ENCODE data around the gene RPL27A. TPM values are rescaled to one million over a fixed set of nuclear protein-coding genes. Genes with fewer than 3 reads are reported as not detected.
A peak's percentile ranks its signal among the peaks of the same experiment; 100 is the strongest.

RPL27A gene
- polyA plus RNA-seq, 1 donor, result 3,137 TPM

DNA sequence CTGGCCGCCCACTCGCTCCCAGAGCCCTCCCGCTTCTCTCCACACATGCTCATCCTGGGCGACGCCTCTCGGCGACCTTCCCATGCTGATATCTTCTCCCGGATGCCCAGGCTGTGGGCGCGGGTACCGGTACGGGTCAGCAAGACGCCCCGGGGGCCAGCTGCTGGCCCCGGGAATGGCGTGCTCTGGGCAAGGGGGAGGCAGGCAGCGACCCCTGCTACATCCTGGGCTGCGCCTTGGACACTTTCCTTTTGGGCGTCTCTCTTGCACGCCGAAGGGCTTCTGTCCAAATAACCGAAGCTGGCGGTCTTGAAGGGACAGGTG, 48.1 kb downstream of the RPL27A start:
- peaks cover 22% of the 10 kb centered on the region for H3K36me3 ChIP-seq (ENCODE audit: control insufficient read depth, insufficient read depth, low read length)
- DNase-seq, result no peak
- H3K27me3 ChIP-seq (ENCODE audit: control insufficient read depth, insufficient read depth, low read length), result no peaks in the 10 kb centered on the region
- no peaks in the 10 kb centered on the region for H3K9me3 ChIP-seq (ENCODE audit: control insufficient read depth, low read depth, low read length)
- peaks cover 35% of the 10 kb centered on the region for H3K4me1 ChIP-seq (ENCODE audit: control insufficient read depth, insufficient read depth, low read length)
- no peak overlapping the region for H3K27ac ChIP-seq (ENCODE audit: low read length)
- no CpG with 5 or more reads among the region's 23 CpGs for WGBS (ENCODE audit: insufficient coverage, low lambda C conversion rate)
- no peak overlapping the region for H3K4me3 ChIP-seq (ENCODE audit: low read length)

DNA sequence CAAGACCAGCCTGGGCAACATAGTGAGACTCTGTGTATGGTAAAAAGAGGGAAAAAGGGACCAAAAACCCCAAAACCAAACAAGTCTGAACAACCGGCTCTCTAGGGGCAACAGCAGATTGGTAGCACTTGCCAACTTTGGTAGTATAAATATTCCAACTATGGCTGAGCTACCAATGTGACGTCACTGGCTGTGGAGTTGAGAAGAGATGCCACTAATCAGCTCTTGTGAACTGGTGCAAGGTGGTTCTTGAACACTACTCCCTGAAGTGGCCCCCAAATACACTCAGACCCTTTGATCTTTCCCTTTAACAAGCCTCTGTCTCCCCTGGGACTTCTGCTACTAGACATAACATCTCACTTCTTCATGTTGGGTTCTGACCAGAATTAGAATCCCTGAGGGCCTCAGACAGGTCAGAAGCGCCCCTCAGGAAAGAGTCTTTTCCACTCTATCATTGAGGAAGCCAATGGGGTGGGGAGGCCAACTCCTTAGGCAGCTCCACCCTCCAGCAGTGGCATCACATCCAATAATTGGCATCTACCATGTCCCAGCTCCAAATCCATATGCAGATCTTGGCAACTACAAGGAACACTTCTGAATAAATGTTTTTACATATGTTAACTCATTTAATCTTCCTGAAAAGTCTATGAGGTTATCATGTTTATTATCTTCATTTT, 49.2 kb downstream of the RPL27A start:
- Histone ChIP-seq H3K4me1 (ENCODE audit: control insufficient read depth, insufficient read depth, low read length) (peaks cover 35% of the 10 kb centered on the region), H3K36me3 (ENCODE audit: control insufficient read depth, insufficient read depth, low read length) (peaks cover 19% of the 10 kb centered on the region), H3K9me3 (ENCODE audit: control insufficient read depth, low read depth, low read length) (no peaks in the 10 kb centered on the region), H3K27ac (ENCODE audit: low read length) (no peak overlapping the region), H3K4me3 (ENCODE audit: low read length) (no peak overlapping the region), H3K27me3 (ENCODE audit: control insufficient read depth, insufficient read depth, low read length) (no peaks in the 10 kb centered on the region)
- no CpG with 5 or more reads among the region's 3 CpGs for WGBS (ENCODE audit: insufficient coverage, low lambda C conversion rate)
- DNase-seq, result no peak

DNA sequence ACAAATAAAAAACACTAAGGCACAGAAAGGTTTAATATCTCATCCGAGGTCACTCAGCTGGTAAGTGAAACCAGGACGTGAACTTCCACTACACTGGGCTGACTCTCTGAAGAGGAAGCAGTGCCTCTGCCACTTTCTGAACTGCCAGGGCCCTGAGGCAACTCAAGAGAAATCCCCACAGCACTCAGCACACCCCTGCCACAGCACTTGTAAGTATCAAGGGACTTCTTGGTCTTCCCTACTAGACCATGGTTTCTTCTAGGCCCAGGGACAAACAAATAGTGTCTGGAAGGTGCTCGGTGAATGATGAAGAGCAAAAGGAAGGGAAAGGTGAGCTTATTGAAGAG, 49.7 kb downstream of the RPL27A start:
- Histone ChIP-seq H3K4me3 (ENCODE audit: low read length) (no peak overlapping the region), H3K36me3 (ENCODE audit: control insufficient read depth, insufficient read depth, low read length) (peaks cover 19% of the 10 kb centered on the region), H3K4me1 (ENCODE audit: control insufficient read depth, insufficient read depth, low read length) (peaks cover 30% of the 10 kb centered on the region), H3K27ac (ENCODE audit: low read length) (no peak overlapping the region), H3K9me3 (ENCODE audit: control insufficient read depth, low read depth, low read length) (no peaks in the 10 kb centered on the region), H3K27me3 (ENCODE audit: control insufficient read depth, insufficient read depth, low read length) (no peaks in the 10 kb centered on the region)
- no peak for DNase-seq
- WGBS (ENCODE audit: insufficient coverage, low lambda C conversion rate), result no CpG with 5 or more reads among the region's 3 CpGs

DNA sequence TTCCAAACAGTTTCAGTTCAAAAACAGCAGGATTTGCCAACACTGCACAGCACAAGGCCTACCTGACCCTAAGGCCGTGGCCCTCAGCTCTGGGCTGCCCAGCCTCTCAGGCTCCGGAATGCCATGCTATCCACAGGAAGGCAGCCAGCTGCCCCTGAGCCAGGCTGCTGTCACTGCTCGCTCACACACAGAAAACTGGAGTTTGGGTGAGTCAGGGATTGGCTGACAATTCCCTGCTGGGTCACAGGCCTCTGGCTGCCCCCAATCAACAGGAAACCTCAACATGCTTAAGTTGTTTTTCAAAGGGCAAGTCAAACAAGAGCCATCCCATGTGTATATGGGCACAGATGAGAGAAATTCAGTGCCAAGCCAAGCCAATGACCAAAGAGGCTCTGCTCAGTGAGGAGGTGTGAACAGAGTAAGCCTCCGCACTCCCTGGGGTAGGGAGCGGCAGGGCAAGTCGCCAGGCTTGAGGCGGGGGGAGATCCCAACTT, 50.2 kb downstream of the RPL27A start:
- Histone ChIP-seq H3K27me3 (ENCODE audit: control insufficient read depth, insufficient read depth, low read length) (no peaks in the 10 kb centered on the region), H3K4me3 (ENCODE audit: low read length) (no peak overlapping the region), H3K36me3 (ENCODE audit: control insufficient read depth, insufficient read depth, low read length) (peaks cover 19% of the 10 kb centered on the region), H3K4me1 (ENCODE audit: control insufficient read depth, insufficient read depth, low read length) (peaks cover 26% of the 10 kb centered on the region), H3K27ac (ENCODE audit: low read length) (peak overlapping the region; percentile 64), H3K9me3 (ENCODE audit: control insufficient read depth, low read depth, low read length) (no peaks in the 10 kb centered on the region)
- DNase-seq, result no peak
- no CpG with 5 or more reads among the region's 7 CpGs for WGBS (ENCODE audit: insufficient coverage, low lambda C conversion rate)

DNA sequence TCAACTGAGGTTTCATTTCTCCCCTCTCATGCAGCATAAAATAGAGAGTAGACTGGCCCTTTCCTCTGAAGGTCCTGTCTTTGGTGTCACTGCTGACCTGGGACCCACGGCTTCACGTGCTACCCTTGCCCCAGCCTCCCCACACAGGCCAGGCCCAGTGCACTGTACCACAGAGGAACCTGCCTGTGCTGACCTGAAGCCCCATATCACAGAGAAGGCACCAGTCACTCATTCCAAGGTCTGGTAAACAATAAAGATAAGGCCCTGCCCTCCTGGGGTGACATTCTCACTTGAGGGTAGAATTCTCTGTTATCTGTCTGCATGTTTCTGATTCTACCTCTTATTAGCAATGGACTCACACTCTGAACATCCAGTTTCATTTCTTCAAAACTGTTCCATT, 51.3 kb downstream of the RPL27A start:
- Histone ChIP-seq H3K36me3 (ENCODE audit: control insufficient read depth, insufficient read depth, low read length) (peaks cover 19% of the 10 kb centered on the region), H3K4me1 (ENCODE audit: control insufficient read depth, insufficient read depth, low read length) (peaks cover 26% of the 10 kb centered on the region), H3K4me3 (ENCODE audit: low read length) (no peak overlapping the region), H3K9me3 (ENCODE audit: control insufficient read depth, low read depth, low read length) (no peaks in the 10 kb centered on the region), H3K27ac (ENCODE audit: low read length) (peak overlapping the region; percentile 64), H3K27me3 (ENCODE audit: control insufficient read depth, insufficient read depth, low read length) (no peaks in the 10 kb centered on the region)
- peak; percentile 69 to 89 for DNase-seq
- WGBS (ENCODE audit: insufficient coverage, low lambda C conversion rate), result no CpG with 5 or more reads among the region's 2 CpGs

DNA sequence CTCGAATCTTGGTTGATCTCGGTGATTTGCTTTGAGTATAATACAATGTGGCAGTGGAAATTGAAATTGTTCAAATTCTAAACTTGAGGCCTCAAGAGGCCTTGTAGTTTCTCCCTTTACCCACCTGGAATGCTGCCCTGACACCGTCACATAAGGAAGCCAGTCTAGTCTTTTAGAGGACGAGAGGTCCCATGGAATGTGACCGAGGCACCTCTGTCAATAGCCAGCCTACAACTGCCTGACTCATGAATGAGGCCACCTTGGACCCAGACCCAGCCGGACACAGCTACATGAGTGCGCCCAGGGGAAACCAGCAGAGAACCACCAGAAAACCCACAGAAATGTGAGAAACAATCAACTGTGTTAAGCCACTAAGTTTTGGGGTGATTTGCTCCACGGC, 52.5 kb downstream of the RPL27A start:
- Histone ChIP-seq H3K9me3 (ENCODE audit: control insufficient read depth, low read depth, low read length) (no peaks in the 10 kb centered on the region), H3K27ac (ENCODE audit: low read length) (no peak overlapping the region), H3K36me3 (ENCODE audit: control insufficient read depth, insufficient read depth, low read length) (peaks cover 12% of the 10 kb centered on the region), H3K4me1 (ENCODE audit: control insufficient read depth, insufficient read depth, low read length) (peaks cover 26% of the 10 kb centered on the region), H3K4me3 (ENCODE audit: low read length) (no peak overlapping the region), H3K27me3 (ENCODE audit: control insufficient read depth, insufficient read depth, low read length) (no peaks in the 10 kb centered on the region)
- DNase-seq, result no peak
- WGBS (ENCODE audit: insufficient coverage, low lambda C conversion rate), result no CpG with 5 or more reads among the region's 8 CpGs

DNA sequence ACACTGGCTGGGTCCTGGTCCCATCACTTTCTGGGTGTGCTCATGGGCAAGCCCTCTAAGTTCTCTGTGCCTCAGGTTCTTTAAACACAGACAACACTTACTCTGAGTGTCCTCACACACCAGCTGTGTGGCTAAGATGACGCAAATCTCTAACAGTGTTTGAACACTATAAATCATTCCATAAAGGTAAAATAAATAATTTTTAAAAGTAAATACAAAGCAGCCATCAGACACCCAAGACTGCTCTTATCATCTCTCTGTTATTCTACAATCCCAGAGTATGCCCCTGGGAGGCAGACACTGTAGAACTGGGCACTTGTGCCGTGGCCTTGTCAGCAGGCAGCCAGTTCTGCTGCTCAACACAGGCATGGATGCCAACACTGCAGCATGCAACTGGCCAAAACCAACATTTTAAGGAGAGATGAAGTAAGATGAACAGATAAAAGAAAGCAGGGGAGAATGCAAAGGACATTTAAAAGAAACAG, 56.8 kb downstream of the RPL27A start:
- Histone ChIP-seq H3K27ac (ENCODE audit: low read length) (no peak overlapping the region), H3K4me3 (ENCODE audit: low read length) (no peak overlapping the region), H3K36me3 (ENCODE audit: control insufficient read depth, insufficient read depth, low read length) (peaks cover 3% of the 10 kb centered on the region), H3K4me1 (ENCODE audit: control insufficient read depth, insufficient read depth, low read length) (peaks cover 8% of the 10 kb centered on the region), H3K27me3 (ENCODE audit: control insufficient read depth, insufficient read depth, low read length) (no peaks in the 10 kb centered on the region), H3K9me3 (ENCODE audit: control insufficient read depth, low read depth, low read length) (no peaks in the 10 kb centered on the region)
- 40% methylated on average over 1 of the region's 2 CpGs for WGBS (ENCODE audit: insufficient coverage, low lambda C conversion rate)
- no peak for DNase-seq

Other genes with a start within 250 kb of the RPL27A start
- gene STK33, start 88.6 kb upstream of the RPL27A start, polyA plus RNA-seq, result 9.4 TPM
- 7.2 TPM for gene TRIM66, start 127 bp upstream of the RPL27A start, polyA plus RNA-seq
- gene AKIP1, start 228.4 kb downstream of the RPL27A start, polyA plus RNA-seq, result 15.0 TPM

All from large intestine (tissue), 3 donors.